ENCODE data around the gene CAPN13.

The CAPN13 gene

DNA sequence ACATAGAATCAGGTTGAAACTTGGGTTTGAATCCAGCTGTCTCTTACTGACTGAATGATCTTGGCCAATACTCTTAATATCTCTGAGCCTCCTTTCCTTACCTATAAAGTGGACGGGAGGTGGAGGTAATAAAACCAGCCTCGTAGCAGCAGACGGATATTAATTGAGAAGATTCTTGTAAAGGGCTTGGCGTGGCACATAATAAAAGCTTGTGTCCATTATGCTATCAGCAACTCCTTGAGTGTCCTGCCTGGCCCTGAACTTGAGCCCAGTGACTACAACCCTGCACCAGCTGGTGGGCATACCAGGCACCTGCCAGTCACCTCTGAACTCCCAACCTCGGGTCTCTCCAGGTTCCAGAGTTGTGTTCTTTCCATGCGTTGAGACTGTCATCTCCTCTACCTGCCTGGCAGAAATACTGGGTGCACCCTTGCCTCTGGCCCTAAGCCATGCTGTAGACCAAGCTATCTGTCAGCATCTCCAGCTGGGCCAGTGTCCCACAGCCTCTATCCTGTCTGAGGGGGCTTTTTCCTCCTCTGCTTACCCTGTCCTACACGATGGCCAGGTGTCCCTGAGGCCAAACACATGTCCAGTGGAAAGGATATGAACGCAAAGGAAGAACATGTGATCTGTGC is 9.7 kb downstream of the CAPN13 start:
- intact Hi-C loops (cut with DNase I; ENCODE audit: low total_unique reads) = no loop called here
- H3K27me3 ChIP-seq = no peaks in the 10 kb centered on the region
- TF ChIP-seq, protein P1, sequence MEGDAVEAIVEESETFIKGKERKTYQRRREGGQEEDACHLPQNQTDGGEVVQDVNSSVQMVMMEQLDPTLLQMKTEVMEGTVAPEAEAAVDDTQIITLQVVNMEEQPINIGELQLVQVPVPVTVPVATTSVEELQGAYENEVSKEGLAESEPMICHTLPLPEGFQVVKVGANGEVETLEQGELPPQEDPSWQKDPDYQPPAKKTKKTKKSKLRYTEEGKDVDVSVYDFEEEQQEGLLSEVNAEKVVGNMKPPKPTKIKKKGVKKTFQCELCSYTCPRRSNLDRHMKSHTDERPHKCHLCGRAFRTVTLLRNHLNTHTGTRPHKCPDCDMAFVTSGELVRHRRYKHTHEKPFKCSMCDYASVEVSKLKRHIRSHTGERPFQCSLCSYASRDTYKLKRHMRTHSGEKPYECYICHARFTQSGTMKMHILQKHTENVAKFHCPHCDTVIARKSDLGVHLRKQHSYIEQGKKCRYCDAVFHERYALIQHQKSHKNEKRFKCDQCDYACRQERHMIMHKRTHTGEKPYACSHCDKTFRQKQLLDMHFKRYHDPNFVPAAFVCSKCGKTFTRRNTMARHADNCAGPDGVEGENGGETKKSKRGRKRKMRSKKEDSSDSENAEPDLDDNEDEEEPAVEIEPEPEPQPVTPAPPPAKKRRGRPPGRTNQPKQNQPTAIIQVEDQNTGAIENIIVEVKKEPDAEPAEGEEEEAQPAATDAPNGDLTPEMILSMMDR (IDR thresholded peaks at IDR 0.05) = no peak
- peaks cover 0 to 3% (median 0%) of the 10 kb centered on the region in 4 donors for H3K4me1 ChIP-seq
- H3K9me3 ChIP-seq = no peaks in the 10 kb centered on the region
- no peak for DNase-seq
- no peak overlapping the region for H3K27ac ChIP-seq
- no peaks in the 10 kb centered on the region for H3K36me3 ChIP-seq
- H3K4me3 ChIP-seq = no peak overlapping the region

DNA sequence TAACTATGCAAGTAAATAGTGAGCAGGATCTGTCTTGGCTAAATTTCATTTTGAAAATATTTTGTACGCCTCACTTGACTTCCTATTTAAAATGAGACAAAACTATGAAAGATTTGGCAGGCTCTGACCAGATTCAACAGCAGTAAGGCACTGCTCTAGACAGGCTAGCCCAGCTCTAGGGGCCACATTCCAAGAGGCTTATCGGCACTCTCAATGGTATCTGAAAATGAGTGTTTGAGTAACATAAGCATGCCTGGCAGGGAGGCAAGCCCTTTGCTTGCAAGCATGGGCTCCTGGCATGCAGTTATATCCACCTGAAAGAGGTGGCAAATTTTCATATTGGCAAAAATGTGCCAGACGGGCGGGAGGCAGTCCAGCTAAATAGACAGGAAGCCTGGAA is 10.5 kb downstream of the CAPN13 start:
- Histone ChIP-seq H3K4me1 (peaks cover 0 to 3% (median 0%) of the 10 kb centered on the region in 4 donors), H3K9me3 (no peaks in the 10 kb centered on the region), H3K27me3 (no peaks in the 10 kb centered on the region), H3K4me3 (no peak overlapping the region), H3K36me3 (no peaks in the 10 kb centered on the region), H3K27ac (no peak overlapping the region)
- TF ChIP-seq, protein P1 (IDR thresholded peaks at IDR 0.05) = no peak
- intact Hi-C loops (cut with DNase I; ENCODE audit: low total_unique reads) = no loop called here
- no peak for DNase-seq

DNA sequence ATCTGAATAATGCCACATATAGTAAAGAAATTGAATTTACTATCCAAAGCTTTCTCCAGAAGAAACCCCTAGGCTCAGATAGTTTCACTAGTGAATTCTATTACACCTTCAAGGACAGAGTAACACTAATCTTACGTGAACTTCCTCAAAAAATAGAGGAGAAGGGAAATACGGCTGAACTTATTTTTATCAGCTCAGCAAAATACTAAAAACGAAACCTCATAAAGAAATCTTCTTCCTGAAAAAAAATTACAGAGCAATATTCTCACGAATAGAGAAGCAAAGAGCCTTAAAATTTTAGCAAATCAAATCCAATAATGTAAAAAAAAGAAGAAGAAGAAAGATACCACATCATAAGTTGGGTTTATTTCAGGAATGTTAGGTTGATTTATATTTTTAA is 14.7 kb downstream of the CAPN13 start:
- peaks cover 0 to 2% of the 10 kb centered on the region in 2 donors for H3K27me3 ChIP-seq
- H3K36me3 ChIP-seq = no peaks in the 10 kb centered on the region
- intact Hi-C loops (cut with DNase I; ENCODE audit: low total_unique reads) = no loop called here
- H3K4me1 ChIP-seq = peaks cover 0 to 3% (median 0%) of the 10 kb centered on the region in 4 donors
- TF ChIP-seq, protein P1 (IDR thresholded peaks at IDR 0.05) = no peak
- no peaks in the 10 kb centered on the region for H3K9me3 ChIP-seq
- H3K4me3 ChIP-seq = no peak overlapping the region
- DNase-seq = no peak
- H3K27ac ChIP-seq = no peak overlapping the region

DNA sequence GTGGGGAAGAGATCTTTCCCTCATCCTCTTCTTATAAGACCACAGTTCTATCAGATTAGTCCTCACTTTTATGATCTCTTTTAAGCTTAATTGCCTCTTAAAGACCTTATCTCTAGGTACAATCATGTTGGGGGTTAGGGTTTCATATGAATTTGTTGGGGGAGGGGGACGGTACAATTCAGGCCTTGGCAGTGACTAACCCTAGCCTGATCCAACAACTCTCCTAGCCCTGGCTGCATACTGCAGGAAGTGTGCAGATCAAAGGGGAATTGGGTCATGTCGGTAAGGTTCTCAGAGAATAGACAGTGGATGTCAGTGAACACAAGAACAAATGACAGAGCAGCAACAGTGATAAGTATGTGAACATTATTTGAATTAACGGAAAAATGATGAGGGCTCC is 16.4 kb downstream of the CAPN13 start:
- H3K27me3 ChIP-seq = peaks cover 0 to 8% of the 10 kb centered on the region in 2 donors
- no peak for DNase-seq
- no peak overlapping the region for H3K4me3 ChIP-seq
- TF ChIP-seq, protein P1 (IDR thresholded peaks at IDR 0.05) = no peak
- no peaks in the 10 kb centered on the region for H3K4me1 ChIP-seq
- H3K27ac ChIP-seq = no peak overlapping the region
- intact Hi-C loops (cut with DNase I; ENCODE audit: low total_unique reads) = no loop called here
- no peaks in the 10 kb centered on the region for H3K9me3 ChIP-seq
- H3K36me3 ChIP-seq = no peaks in the 10 kb centered on the region

DNA sequence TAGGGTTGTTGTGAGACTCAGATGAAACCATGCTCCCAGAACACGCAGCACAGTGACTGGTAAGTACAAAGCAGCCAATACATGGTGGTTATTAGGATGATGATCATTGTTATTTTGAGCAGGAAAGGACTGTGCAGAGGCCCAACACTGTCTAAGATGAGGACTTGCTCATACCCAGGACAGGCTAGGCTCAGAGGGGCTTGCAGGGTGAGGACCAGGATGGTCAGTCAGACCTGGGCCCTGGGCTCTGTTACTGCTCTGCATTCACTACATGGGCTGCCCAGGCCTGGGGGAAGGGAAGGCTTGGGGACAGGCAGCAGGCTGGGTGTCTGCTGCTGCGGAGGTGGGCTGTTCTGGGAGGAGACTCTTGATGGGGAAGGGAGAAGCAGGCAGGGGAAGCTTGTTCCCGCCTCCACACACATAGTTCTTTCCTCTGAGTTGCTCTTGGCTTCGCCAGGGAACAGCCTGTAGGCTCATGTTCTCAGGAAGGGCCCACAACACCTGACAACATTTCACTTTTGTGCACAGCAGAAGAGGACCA is 17.5 kb downstream of the CAPN13 start:
- H3K4me1 ChIP-seq = no peaks in the 10 kb centered on the region
- no peaks in the 10 kb centered on the region for H3K9me3 ChIP-seq
- peaks cover 0 to 8% of the 10 kb centered on the region in 2 donors for H3K27me3 ChIP-seq
- no peaks in the 10 kb centered on the region for H3K36me3 ChIP-seq
- intact Hi-C loops (cut with DNase I; ENCODE audit: low total_unique reads) = no loop called here
- H3K27ac ChIP-seq = no peak overlapping the region
- TF ChIP-seq, protein P1 (IDR thresholded peaks at IDR 0.05) = no peak
- DNase-seq = no peak
- H3K4me3 ChIP-seq = no peak overlapping the region

All from tibial artery (tissue), 4 donors.